Kidney (tissue), 14 donors: ENCODE data around the gene HMBS. TPM values are rescaled to one million over a fixed set of nuclear protein-coding genes. Genes with fewer than 3 reads are reported as not detected.
A peak's percentile ranks its signal among the peaks of the same experiment; 100 is the strongest.

Experiments used
- DNase-seq, 5 donors: peaks; one replicate each; pipeline ENCODE4 v3.0.0-alpha.2; 2013 to 2020
- FAIRE-seq: peaks from 2 replicates; lab custom pipeline; 2012; peaks lifted over from hg19 to GRCh38; lab: Jason Lieb, UNC
- H3K27ac ChIP-seq, 2 donors: one replicate each; pipeline ENCODE4 v1.7.0; 2013; ENCODE audit warnings: low read depth in 2 of 2, low read length in 2 of 2, inconsistent platforms in 1 of 2
- H3K27me3 ChIP-seq: one replicate; pipeline ENCODE4 v1.7.1; 2013; ENCODE audit warnings: low read length, inconsistent platforms; ENCODE audit not compliant: control insufficient read depth, insufficient read depth
- H3K36me3 ChIP-seq, 3 donors: one replicate each; pipeline versions ENCODE4 v1.7.0 to v1.7.1; 2013; ENCODE audit warnings: low read length in 3 of 3, control low read depth in 1 of 3, inconsistent platforms in 1 of 3; ENCODE audit not compliant: insufficient read depth in 3 of 3, control insufficient read depth in 2 of 3
- H3K4me1 ChIP-seq, 3 donors: one replicate each; pipeline versions ENCODE4 v1.7.0 to v1.7.1; 2013; ENCODE audit warnings: low read length in 3 of 3, inconsistent platforms in 1 of 3, low read depth in 1 of 3; ENCODE audit not compliant: control insufficient read depth in 2 of 3, insufficient read depth in 2 of 3
- H3K4me3 ChIP-seq, 3 donors: one replicate each; pipeline versions ENCODE4 v1.7.0 to v1.8.1; 2013; ENCODE audit warnings: low read length in 3 of 3, control low read depth in 1 of 3, inconsistent platforms in 1 of 3
- H3K9ac ChIP-seq, 3 donors: one replicate each; pipeline versions ENCODE4 v1.7.0 to v1.7.1; 2013; ENCODE audit warnings: low read length in 3 of 3, control low read depth in 1 of 3, inconsistent platforms in 1 of 3
- H3K9me3 ChIP-seq, 3 donors: one replicate each; pipeline versions ENCODE4 v1.7.0 to v1.7.1; 2013; ENCODE audit warnings: low read length in 3 of 3, control low read depth in 1 of 3, inconsistent platforms in 1 of 3; ENCODE audit not compliant: control insufficient read depth in 2 of 3, insufficient read depth in 1 of 3
- CTCF ChIP-seq: IDR thresholded peaks from 3 replicates; pipeline ENCODE4 v1.5.1; 2012; ENCODE audit warnings: mild to moderate bottlenecking, moderate library complexity, borderline replicate concordance; ENCODE audit not compliant: insufficient read depth; ENCODE audit errors: extremely low read depth
- intact Hi-C: fragments of 100-400 bp; cut with DNase I; formaldehyde crosslinking; loops from one replicate; pipeline ENCODE4 v1.11.1; 2022
- polyA plus RNA-seq: library from polyadenylated mRNA; stranded (reverse); fragments of 350-450 nt; fragmentation: Illumina TruSeq; extraction: RNeasy Lipid Tissue Mini Kit (QIAGEN cat#74804); gene quantifications from one replicate; pipeline ENCODE4 v1.2.3, GENCODE V29; 2014; ENCODE audit warnings: low read depth, low replicate concordance; ENCODE audit not compliant: insufficient read depth
- total RNA-seq: library from RNA; stranded (reverse); fragmentation: NEBNext Ultra II Directional; extraction: Animal tissue kit (Norgen Biotek cat#: 25700); gene quantifications from one replicate; pipeline ENCODE4 v1.2.1, GENCODE V29; 2021
- donor health status: control.
- donor health status: control.
- donor health status: control.
- donor health status: control.
- donor health status: control.
- donor health status: DM: yes; HTN: yes; CAD: no.
- donor health status: Normal renal cell carcinoma (clear cell type).

The HMBS gene
- total and polyA plus RNA-seq, 2 donors from 2014 or later: 16.7 to 32.3 TPM

- Histone ChIP-seq H3K36me3 (peaks cover 0 to 45% (median 33%) of the 10 kb centered on the region in 3 donors), H3K9ac (no peak overlapping the region), H3K9me3 (no peaks in the 10 kb centered on the region), H3K27me3 (no peaks in the 10 kb centered on the region), H3K4me3 (no peak overlapping the region), H3K27ac (no peak overlapping the region), H3K4me1 (no peaks in the 10 kb centered on the region)
- DNase-seq: peak in 1 of 5 donors; percentile 46
- intact Hi-C loops: no loop called here
- no peak for FAIRE-seq
- TF ChIP-seq CTCF: no peak
Measured at GRCh38 chr11:119046489-119046888, 38.2 kb upstream of the HMBS start.

DNA sequence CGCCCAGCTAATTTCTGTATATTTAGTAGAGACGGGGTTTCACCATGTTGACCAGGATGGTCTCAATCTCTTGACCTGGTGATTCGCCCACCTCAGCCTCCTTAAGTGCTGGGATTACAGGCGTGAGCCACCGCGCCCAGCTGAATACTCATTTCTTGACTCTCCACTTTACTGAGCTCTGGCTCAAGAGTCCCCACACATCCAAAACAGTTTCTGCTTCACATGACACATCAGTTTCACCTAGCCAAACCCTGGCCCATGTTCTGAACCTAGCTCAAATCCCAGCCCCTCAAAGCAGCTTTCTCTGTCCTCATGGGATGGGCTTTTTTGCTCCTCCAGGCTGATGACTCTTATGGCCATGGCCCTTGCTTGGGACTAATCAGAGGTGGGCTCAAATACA, 37.5 kb upstream of the HMBS start:
- DNase-seq: peak in 1 of 5 donors; percentile 24
- H3K9me3 ChIP-seq: no peaks in the 10 kb centered on the region
- no peaks in the 10 kb centered on the region for H3K4me1 ChIP-seq
- no peak for TF ChIP-seq CTCF
- no peak for FAIRE-seq
- H3K27ac ChIP-seq: no peak overlapping the region
- H3K9ac ChIP-seq: no peak overlapping the region
- H3K27me3 ChIP-seq: no peaks in the 10 kb centered on the region
- intact Hi-C loops: no loop called here
- H3K4me3 ChIP-seq: no peak overlapping the region
- H3K36me3 ChIP-seq: peaks cover 0 to 51% (median 40%) of the 10 kb centered on the region in 3 donors

DNA sequence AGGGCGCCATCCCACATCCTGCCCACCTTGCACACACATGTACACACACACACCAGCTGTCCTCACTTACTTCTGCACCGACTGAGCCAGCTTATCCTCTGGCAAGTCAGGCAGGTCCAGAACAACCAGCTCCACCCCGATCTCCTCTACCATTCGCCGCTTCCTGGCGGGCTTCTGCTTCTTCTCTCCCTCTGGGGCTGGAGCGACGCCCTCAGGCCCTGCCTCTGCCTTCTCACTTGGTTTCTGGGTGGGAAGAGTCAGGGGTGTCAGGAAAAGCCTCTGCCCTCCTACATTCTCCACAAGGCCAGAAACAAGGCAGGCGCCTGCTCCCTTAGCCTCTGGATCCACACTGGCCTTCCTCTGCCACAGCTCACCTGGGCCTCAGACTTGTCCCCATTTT, 36.0 kb upstream of the HMBS start:
- H3K9me3 ChIP-seq: no peaks in the 10 kb centered on the region
- no peak for DNase-seq
- no peak overlapping the region for H3K27ac ChIP-seq
- TF ChIP-seq CTCF: no peak
- H3K27me3 ChIP-seq: no peaks in the 10 kb centered on the region
- no peak overlapping the region for H3K9ac ChIP-seq
- H3K4me1 ChIP-seq: no peaks in the 10 kb centered on the region
- FAIRE-seq: no peak
- intact Hi-C loops: no loop called here
- no peak overlapping the region for H3K4me3 ChIP-seq
- peaks cover 0 to 63% (median 55%) of the 10 kb centered on the region in 3 donors for H3K36me3 ChIP-seq

DNA sequence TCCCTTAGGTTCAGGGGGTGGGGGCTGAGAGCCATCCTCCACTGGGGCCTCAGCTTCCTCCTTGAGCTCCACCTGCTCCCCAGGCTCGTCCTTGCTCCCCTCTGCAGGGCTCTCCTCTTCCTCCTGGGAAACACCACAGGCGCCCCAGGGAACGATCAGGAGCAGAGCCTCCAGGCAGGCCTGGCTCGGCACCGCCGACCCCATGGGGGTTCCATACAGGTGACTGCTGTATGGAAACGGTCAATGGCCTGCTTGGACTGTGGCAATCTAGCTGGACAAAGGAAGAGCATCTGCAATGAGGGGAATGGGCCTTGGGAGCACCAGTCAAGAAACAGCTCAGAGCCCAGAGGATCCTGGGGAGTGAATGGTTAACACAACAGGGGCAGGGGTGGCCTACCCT, 35.6 kb upstream of the HMBS start:
- FAIRE-seq: no peak
- no peak overlapping the region for H3K9ac ChIP-seq

More for the DNA sequence above, 35.6 kb upstream of the HMBS start:
- intact Hi-C loops: no loop called here
- Histone ChIP-seq H3K36me3 (peaks cover 0 to 67% (median 59%) of the 10 kb centered on the region in 3 donors), H3K4me1 (no peaks in the 10 kb centered on the region), H3K27me3 (no peaks in the 10 kb centered on the region), H3K27ac (no peak overlapping the region), H3K9me3 (no peaks in the 10 kb centered on the region), H3K4me3 (no peak overlapping the region)
- TF ChIP-seq CTCF: no peak
- DNase-seq: peak in 1 of 5 donors; percentile 48
